Effector CD8-positive, alpha-beta T cell (primary cell): ENCODE results near the gene AHCYL2.
"Not testable (repeated sequence)": the region's sequence is repeated elsewhere in the genome, so short reads cannot be mapped to it uniquely, and the experiment has no call there.

Source experiments
- DNase-seq: peaks from one replicate; lab custom pipeline; 2025; lab: John Stamatoyannopoulos, UW

Gene AHCYL2

DNA sequence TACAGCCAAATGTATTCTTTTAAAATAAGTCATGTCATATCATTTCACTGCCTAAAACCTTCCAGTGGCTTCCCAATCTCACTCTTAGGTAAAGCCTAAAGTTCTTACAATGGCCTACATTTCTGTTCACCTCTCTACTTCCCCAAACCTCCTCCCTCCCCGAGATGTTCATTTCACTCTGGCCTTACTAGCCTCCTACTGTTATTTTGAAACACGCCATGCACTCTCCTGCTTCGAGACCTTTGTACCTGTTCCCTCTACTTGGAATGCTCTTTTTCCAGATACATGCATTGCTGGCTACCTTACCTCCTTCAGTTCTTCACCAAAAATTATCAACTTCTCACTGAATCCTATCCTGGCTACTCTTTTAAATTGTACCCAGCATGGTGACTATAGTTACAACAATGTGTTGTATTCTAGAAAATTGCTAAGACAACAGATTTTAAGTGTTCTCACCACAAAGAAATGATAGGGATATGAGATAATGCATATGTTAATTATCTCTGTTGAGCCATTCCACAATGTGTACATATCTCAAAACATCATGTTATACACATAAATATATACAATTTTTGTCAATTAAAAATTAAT, 158.8 kb downstream of the AHCYL2 start:
- DNase-seq: no peak

DNA sequence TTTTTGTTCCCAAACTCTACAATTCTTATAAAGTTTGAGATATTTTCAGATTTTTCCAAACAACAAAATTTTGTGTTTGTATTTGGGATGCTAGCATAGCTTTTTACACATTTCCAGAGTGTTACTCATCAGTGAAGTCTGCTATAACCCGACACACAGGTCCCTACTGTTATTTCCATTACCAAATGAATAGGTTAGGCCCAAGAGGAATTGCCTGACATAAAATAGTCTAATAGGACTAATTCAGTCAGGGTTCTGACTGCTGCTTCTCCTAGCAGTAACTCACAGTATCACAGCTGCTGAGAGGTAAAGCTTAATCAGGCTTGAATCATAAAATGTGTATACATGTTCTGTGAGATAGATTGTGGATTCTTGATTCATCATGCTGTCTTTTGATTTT, 160.3 kb downstream of the AHCYL2 start:
- DNase-seq: no peak

- DNase-seq: no peak
Observed at GRCh38 chr7:129385598-129385997, 160.8 kb downstream of the AHCYL2 start.

- DNase-seq: no peak
Observed at GRCh38 chr7:129386506-129386905, 161.7 kb downstream of the AHCYL2 start.

DNA sequence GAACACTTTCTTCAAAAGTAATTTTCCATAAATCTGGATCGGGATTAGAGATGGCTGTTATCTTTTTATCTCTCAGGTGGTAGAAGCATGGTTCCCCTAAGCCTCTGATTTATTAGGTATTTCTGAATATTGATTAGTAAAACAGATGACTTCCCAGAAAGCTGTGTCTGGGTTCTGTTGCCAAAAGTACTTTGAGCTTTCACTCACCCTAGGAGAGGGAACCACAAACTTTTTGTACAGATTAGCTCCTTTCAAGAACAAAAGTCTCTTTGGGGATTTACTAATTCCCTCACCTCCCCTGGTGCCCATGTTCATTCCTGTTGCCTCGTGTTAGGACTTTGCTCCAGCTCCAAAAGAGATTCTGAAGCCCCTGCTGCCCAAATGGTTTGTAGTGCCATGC, 162.7 kb downstream of the AHCYL2 start:
- no peak for DNase-seq

- DNase-seq: no peak
Observed at GRCh38 chr7:129388333-129389098, 163.7 kb downstream of the AHCYL2 start.

DNA sequence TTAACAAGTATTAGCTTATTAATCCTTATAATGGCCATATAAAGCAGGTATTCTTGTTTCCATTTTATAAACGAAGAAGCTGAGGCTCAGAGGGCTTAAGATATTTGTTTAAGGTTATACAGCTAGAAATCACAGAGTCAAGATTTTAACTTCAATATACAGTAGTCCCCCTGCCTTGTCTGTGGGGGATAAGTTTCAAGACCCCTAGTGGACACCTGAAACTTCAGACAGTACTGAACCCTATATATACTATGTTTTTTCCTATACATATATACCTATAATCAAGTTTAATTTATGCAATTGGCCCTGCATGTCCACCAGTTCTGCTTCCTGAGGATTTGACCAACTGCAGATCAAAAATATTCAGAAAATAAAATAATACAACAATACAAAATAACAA, 165.0 kb downstream of the AHCYL2 start:
- no peak for DNase-seq

GRCh38 chr7:129390314-129390713, 165.5 kb downstream of the AHCYL2 start:
- no peak for DNase-seq

DNA sequence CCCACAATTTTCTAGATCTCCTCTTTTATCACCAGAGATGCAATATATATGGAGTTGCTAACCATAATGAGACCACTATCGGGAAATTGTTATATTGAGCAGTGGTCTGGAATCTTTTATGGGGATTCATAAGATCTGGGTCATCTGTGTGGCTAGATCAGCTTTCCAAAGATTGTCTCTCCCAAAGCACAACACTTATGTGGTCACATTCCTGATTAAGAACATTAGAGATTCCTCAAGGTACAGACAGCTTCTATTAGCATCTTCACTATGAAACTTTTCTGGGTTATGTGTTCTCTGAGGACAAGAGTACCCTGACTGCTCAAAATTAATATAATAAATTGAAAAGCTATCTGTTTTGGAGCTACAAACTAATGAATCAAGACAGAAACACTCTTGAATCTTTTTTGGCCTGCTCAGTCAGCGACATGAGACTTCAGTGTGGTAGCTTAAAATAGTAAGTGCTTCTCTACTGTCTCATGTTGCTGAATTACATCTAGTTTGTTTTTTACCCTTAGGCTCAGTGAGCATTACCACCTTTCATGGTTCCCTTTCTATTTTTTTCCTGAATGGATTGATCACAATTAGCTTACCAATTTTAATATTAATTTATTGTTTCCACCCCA, 166.8 kb downstream of the AHCYL2 start:
- no peak for DNase-seq

GRCh38 chr7:129393255-129393654, 168.4 kb downstream of the AHCYL2 start:
- no peak for DNase-seq

DNA sequence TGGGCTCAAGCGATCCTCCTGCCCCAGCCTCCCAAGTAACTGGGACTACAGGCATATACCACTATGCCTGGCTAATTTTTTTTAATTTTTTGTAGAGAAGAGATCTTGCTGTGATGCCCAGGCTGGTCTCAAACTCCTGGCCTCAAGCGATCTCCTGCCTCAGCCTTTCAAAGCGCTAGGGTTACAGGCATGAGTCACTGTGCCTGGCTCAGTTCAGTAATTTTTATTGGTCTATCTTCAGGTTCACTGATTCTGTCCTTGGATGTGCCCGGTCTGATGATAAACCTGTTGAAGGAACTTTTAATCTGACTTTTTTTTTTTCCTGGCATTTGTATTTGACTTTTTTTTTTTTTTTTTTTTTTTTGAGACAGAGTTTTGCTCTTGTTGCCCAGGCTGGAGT, 169.3 kb downstream of the AHCYL2 start:
- no peak for DNase-seq

- DNase-seq: no peak
Observed at GRCh38 chr7:129394982-129395914, 170.4 kb downstream of the AHCYL2 start.

- DNase-seq: no peak
Observed at GRCh38 chr7:129401228-129401966, 176.6 kb downstream of the AHCYL2 start.

GRCh38 chr7:129401967-129402860, 177.4 kb downstream of the AHCYL2 start:
- DNase-seq: no peak

DNA sequence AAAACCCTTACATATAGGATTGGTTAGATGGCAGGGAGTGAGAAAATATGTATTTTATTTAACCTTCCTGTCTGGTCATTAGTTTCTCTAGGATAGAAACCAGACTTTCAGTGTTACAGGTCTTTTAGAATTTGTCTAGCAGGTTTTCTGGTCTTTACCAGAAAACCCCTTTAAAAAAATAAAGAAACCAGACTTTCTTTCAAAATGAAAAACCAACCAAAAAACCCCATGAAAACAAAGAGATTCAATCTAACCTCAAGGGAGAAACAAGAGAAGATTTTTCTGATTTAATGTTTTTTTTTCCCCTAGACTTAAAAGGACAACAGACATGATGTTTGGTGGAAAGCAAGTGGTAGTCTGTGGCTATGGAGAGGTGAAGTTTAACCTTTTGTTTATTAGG, 180.7 kb downstream of the AHCYL2 start:
- no peak for DNase-seq

DNA sequence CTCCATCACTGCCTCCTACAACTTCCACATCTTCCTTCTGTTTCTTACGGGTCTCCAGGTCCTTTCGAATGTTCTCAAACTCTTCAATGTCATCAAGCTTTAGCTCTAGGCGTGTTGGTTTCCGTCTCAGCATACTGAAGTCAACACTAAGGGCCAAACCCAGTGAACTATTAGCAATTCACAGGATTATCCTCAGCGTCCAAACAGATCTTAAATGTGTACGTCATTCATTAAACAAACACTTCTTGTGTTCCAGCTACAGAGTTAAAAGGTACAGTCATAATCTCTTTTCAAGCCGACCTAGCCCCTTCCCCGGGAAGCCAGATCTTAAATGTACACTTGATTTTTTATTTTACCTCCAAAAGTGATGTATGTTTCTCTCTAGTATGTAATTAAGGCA, 185.4 kb downstream of the AHCYL2 start:
- not testable (repeated sequence) for DNase-seq

GRCh38 chr7:129412501-129412900, 187.7 kb downstream of the AHCYL2 start:
- no peak for DNase-seq

DNA sequence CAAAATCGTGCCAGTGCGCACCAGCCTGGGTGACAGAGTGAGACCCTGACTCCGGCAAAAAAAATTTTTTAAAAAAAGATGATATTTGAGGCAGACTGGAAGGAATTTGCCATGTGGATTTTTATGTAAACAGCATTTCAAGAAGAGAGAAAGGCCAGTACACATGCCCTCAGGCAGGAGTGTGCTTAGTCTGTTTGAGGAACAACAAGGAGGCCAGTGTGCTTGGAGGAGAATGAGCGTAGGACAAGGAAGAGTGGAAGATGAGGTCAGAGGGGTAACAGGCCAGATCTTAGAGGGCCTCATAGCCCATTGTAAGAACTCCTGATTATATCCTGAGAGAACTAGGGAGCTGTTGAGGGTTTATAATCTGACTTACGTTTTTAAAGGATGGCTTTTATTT, 192.2 kb downstream of the AHCYL2 start:
- no peak for DNase-seq

DNA sequence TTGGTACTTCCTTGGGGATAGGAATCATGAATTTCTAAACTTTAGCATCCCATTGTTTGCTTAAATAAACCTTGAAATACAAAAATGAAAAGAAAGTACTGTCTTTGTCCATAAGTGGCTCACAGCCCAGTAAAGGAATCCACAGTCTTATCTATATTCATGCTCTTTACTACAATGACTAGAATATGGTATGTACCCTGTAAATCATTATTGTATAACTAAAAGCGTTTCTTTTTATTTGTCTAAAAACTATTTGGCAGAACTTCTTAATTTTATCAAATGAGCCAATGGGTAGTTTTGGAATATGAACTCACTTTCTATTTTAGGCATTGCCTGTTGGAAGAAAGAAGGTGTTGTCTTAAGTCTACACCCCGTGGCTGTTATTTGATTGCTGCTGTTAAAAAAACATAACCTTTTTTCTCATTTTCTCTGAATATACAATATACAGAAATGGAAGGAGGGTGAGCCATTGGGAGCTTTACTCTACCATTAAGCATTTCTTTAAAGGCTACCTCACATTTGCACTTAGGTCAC, 197.0 kb downstream of the AHCYL2 start:
- DNase-seq: no peak

- no peak for DNase-seq
Observed at GRCh38 chr7:129422727-129423126, 197.9 kb downstream of the AHCYL2 start.
